GM18951 (cell line): ENCODE data around the gene GHRH.

Experiments used
- POLR2A ChIP-seq: IDR thresholded peaks from 4 replicates; pipeline ENCODE4 v1.6.1; 2011; ENCODE audit warnings: mild to moderate bottlenecking; ENCODE audit not compliant: insufficient read length, insufficient read depth; ENCODE audit errors: extremely low read depth
- in situ Hi-C: fragments of 300-500 bp; cut with MboI; formaldehyde crosslinking; loops from one replicate; pipeline ENCODE4 v1.12.0; 2022; ENCODE audit warnings: low sequenced_read_pairs, mixed read lengths, inconsistent platforms; ENCODE audit not compliant: unreplicated experiment

The GHRH gene

DNA sequence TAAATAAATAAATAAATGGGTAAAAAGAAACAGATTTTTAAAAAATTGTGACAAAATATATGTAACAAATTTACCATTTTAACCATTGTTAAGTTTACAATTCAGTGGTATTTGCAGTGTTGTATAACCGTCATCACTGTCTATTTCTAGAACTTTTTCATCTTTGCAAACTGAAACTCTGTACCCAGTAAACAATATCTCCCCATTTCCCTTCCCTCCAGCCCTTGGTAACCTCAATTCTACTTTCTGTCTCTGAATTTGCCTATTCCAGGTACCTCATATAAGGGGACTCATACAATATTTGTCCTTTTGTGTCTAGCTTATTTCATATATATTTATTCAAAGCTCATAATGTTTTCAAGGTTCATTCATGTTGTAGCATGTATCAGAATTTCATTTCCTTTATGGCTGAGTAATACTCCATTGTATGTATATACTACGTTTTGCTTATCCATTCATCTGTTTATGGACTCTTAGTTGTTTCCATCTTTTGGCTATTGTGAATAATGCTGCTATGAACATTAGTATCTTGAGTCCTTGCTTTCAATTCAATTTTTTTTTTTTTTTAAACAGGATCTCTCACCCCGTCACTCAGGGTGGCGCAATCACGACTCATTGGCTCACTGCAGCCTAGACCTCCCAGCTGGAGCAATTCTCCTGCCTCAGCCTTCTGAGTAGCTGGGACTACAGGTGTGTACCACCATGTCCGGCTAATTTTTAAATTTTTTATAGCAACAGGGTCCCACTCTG lies 36.8 kb upstream of the GHRH start:
- TF ChIP-seq POLR2A = no peak
- in situ Hi-C loops = no loop called here

DNA sequence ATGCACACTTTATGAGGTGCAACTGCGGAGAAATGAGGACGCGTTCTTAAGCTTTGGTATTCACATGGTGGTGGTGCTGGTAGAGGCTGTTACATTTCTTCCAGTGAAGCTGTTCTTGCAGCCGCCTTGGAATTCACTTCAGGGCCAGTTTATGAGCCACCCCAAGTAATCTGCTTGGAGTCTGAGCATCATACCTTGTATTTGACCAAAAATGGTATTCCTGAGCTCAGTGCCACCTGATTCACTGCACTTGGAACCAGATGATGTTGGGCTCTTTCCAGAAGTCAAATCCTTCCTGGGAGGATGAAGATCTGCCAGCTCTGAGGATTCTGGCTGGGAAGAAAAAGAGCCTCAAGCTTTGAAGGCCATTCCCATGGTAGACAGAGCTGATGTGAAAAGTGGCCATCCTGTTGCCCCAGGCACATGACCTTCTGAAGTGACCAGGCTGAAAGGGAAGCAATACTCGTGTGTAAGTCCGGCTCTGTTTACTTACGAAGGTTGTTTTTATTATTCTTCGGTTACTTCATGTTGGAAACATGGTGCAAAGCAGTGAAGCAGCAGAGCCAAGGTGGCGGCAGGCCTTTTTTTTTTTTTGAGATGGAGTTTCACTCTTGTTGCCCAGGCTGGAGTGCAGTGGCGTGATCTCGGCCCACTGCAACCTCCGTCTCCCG lies 35.6 kb upstream of the GHRH start:
- in situ Hi-C loops = no loop called here
- TF ChIP-seq POLR2A = no peak

DNA sequence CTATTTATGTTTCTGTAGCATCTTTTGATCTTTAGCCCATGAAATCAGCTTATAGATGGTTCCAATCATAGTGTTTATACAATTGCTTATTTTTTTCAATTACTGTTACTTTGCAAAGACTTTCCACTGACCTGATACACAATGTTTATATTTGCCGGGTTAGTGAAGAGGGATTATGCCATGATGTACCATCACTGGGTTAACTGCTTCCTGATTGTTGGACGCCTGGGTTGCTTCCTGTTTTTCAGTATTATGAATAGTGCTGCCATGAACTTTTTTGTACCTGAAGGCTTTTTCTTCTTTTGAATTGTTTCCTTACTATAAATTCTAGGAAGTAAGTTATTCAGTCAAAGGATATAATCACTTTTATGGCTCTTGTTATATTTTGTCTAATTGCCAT lies 34.8 kb upstream of the GHRH start:
- in situ Hi-C loops = no loop called here
- no peak for TF ChIP-seq POLR2A

DNA sequence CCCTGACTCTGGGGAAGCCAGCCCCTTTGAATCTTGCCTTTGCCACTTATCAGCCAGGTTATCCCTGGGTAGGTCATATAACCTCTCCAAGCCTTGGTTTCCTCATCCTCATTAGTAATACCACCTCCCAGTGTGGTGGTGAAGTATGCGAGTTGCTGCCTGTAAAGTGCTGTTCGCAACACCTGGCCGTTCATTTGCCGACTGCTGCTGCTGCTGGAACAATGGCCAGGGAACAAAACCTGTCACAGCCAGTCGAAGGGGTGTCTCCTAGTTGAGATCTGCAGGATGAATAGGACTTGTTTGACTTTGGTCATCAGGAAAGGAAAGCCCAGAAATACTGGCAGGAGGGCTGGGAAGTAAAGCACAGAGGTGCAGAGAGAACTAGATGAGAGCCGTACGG lies 34.0 kb upstream of the GHRH start:
- in situ Hi-C loops = no loop called here
- TF ChIP-seq POLR2A = no peak

DNA sequence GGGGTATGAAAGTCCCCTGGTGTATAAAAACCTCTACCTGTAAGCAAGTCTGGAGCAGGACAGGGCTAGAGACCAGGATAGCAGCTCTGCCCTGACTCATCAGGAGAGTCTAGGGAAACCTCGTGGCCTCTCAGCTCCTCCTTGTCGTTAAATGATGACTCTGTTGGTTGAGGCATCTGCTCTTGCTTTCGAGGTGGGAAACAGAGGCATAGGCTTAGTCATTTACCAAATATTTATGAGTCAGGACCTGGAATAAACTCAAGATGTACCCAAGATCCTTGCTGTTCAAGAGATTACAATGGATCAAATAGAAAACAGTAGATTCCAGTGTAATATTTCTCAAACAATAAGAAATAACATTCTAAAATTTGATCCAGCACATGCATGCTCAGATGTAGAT lies 33.4 kb upstream of the GHRH start:
- in situ Hi-C loops = no loop called here

DNA sequence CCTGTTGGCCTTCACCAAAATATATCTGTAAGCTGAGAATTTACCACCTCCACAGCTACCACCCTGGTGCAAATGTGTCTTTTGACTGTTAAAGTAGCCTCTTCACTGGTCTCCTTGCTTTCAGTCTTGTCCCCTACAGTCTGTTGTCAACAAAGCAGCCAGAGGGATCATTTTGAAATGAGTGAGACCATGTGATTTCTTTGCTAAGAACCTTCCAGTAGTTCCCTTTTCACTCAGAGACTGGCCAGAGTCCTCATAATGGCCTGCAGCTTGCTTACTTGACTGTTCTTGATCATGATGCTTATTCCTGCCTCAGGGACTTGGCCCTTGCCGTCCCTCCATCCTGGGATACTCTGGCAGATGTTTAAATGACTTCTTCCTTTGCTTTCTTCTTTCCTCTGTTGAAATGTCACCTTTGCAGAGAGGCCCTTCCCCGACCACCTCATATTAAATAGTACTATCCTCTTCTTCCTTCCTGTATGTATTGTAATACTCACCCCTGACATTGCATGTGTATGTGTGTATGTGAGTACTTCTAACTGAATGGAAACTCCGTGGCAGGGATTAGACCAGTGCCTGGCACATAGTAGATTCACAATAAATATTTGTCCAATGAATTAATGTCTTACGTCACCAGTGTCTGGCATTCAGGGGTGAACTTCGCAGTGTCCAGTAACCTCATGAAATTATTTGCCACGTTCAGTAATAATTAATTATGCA lies 32.8 kb upstream of the GHRH start:
- no peak for TF ChIP-seq POLR2A
- in situ Hi-C loops = no loop called here

More for the DNA sequence above, 33.4 kb upstream of the GHRH start:
- no peak for TF ChIP-seq POLR2A

DNA sequence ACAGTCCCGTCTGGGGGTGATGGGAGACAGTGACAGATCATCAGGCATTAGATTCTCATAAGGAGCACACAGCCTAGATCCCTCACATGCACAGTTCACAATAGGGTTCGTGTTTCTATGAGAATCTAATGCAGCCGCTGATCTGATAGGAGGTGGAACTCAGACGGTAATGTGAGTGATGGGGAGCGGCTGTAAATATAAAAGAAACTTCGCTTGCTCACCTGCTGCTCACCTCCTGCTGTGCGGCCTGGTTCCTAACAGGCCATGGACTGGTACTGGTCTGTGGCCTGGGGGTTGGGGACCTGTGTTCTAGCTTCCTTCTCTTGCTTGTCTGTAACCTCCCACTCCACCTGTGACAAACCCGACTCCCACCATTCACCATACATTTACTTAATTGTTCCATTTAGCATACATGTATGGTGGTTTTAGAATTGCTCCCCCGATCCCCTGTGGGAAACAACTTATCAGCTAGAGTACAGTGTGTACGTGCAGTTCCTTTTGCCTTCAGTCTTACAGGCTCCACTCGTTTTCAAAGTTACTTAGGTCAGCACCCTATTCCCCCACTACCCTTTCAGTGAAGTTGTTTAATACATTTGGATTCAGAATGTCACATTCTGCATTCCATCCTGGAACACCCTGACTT lies 31.8 kb upstream of the GHRH start:
- in situ Hi-C loops = no loop called here
- no peak for TF ChIP-seq POLR2A

DNA sequence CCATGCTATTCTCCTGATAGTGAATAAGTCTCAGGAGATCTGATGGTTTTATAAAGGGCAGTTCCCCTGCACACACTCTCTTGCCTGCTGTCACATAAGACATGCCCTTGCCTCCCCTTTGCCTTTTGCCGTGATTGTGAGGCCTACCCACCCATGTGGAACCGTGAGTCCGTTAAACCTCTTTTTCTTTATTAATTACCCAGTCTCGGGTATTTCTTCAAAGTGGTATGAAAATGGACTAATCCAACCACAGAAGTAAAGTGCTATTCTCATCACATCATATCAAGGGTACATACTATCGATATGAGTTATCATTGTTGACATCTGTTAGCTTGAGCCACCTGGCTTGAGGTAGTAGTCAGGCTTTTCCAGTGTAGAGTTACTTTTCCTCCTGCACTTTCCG lies 30.1 kb upstream of the GHRH start:
- in situ Hi-C loops = no loop called here
- no peak for TF ChIP-seq POLR2A

DNA sequence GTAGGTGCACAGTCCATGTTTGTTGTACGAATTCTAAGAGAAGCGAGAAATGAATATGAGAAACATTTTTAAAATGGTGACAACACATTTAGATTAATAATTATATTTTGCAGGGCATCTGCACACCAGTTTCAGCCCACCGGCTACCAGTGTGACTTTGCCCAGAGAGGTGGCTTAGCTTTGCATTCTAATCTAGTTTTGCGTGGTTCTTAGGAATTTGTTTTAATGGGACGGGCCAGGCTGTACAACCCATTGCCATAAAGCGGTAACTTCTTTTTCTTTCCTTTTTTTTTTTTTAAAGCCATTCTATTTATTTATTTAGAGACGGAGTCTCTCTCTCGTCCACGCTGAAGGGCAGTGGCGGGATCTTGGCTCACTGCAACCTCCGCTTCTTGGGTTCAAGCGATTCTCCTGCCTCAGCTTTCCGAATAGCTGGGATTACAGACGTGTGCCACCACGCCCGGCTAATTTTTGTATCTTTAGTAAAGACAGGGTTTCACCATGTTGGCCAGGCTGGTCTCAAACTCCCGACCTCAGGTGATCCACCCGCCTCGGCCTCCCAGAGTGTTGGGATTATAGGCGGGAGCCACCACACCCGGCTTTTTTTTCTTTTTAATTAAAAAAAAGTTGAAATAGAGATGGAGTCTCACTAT lies 28.7 kb upstream of the GHRH start:
- TF ChIP-seq POLR2A = no peak
- in situ Hi-C loops = no loop called here

DNA sequence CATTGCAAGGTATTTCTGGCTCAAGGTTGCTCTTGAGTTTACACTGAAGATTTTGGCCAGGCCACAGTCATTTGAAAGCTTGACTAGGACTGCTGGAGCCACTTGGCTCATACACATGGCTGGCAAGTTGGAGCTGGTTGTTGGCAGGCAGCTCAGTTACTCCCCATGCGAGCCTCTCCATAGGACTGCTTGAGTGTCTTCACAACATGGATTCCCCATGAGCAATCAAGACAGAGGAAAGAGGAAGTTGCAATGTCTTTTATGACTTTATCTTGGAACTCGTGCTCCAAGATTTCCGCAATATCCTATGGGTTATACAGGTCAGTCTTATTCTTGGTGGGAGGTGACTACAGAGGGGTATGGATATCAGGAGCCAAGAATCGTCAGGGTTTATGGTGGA lies 26.5 kb upstream of the GHRH start:
- in situ Hi-C loops = no loop called here

DNA sequence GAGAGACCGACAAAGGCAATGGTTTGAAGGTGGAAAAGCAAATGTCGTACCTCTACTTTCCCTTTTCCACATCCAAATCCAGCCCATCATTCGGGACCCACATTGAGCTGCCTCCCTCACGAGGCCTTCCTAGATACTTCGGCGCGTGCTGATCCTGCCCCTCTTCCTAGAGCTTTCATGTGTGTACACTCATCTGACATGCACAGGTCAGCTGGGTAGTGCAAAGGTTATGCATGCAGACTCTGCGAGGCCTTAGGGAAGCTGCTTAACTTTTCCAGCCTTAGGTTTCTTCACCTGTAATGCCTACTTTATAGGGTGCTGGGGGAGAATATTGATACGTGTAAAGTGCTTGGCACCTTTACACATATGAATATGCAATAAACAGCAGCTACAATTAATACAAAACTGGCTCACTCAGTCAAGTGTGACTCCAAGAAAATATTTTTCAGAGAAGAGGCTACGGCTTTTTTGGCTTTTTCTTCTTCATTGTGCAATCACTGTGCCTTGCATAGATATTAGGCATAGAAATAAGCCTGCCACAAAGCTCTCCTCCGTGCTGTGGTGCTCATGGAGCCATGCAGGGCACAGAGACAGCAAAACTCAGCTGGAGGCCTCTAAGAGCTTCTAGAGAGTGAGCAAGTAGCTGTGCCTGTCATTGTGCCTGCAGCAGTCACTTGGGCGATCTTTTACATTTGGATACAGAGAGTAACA lies 24.2 kb upstream of the GHRH start:
- TF ChIP-seq POLR2A = no peak
- in situ Hi-C loops = no loop called here

More for the DNA sequence above, 26.5 kb upstream of the GHRH start:
- TF ChIP-seq POLR2A = no peak

DNA sequence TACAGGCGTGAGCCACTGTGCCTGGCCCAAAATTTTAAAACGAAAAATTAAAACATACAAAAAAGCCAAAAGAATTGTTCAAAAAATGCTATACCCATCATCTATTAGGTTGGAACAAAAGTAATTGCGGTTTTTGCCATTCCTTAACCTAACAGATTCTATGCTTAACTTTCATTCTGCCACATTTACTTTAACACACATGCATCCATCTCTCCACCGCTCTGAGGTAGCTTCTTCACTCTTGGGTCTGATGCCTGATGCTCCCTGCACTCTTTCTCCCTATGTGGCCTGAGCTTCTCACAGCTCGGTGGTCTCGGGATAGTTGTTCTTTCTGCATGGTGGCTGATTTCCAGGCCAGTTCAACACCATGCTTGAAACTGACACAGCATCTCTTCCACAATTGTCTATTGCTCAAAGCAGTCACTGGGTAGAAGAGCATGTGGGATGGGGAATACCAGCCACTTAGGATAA lies 23.1 kb upstream of the GHRH start:
- in situ Hi-C loops = no loop called here

DNA sequence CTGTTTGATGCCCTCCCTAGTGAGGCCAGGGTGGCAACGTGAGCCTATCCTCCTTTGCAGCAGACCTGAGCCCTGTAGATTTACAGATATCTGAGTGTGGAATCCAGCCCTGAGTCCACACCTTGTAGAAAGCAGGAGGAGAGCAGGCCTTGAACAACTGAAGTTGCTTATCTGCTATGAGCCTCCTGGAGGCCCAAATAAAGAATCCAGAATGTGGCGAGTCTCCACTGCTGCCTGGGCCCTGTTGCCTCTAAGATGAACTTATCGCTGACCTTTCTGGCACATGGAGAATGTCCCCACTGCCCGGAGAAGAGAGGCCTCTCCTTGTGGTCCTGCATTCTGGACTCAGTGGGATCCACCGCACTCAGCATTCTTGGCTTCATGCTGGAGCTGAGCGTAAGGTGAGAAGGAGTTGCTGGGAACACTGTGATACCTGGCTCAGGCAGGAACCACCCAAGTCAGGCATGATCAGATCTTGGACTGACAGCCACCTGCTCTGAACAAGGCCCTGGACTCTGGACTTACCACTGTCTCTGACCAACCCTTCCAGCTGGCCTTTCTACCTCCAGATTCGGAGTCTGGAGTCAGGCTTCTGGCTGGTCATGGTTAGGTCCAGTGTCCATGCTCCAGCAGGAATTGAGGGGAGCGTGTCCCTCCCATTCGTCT lies 22.0 kb upstream of the GHRH start:
- in situ Hi-C loops = no loop called here
- no peak for TF ChIP-seq POLR2A

More for the DNA sequence above, 23.1 kb upstream of the GHRH start:
- no peak for TF ChIP-seq POLR2A
